K562 (cell line): ENCODE results near the gene MTA2.

Experiments
- JUND ChIP-seq, 2 experiments: IDR thresholded peaks; 2 replicates in 1 of 2; 3 replicates in 1 of 2; pipeline ENCODE4 v1.6.1; 2011; ENCODE audit warnings: borderline replicate concordance in 2 of 2, low read depth in 2 of 2, low read length in 2 of 2, improper control_type of control experiment in 1 of 2, missing biosample characterization in 1 of 2, missing genetic modification characterization in 1 of 2, missing genetic modification reagents in 1 of 2
- MYC ChIP-seq, 2 experiments: fragments of 250-450 bp in 1 of 2; sonication (Bioruptor Pico) in 1 of 2; IDR thresholded peaks; 2 replicates each; pipeline versions ENCODE4 v1.5.1 to v1.6.1; 2012 to 2021; ENCODE audit warnings: low read depth in 2 of 2, borderline replicate concordance in 1 of 2, improper control_type of control experiment in 1 of 2, low read length in 1 of 2, mild to moderate bottlenecking in 1 of 2, moderate library complexity in 1 of 2
- ZBTB17 ChIP-seq: fragments of 450-650 bp; formaldehyde crosslinking; IDR thresholded peaks from 2 replicates; pipeline ENCODE4 v1.4.0; 2020; ENCODE audit warnings: mild to moderate bottlenecking
- ZFP36 ChIP-seq: fragments of 150-350 bp; IDR thresholded peaks from 2 replicates; pipeline ENCODE4 v1.6.1; 2018; ENCODE audit warnings: low read length, low read depth; ENCODE audit not compliant: partially characterized antibody
- TF ChIP-seq, protein P1 (sequence below): fragments of 250-450 bp; sonication (Bioruptor Pico); IDR thresholded peaks from 2 replicates; pipeline ENCODE4 v1.5.1; 2021; ENCODE audit warnings: mild to moderate bottlenecking
- TF ChIP-seq, protein P2 (sequence below): fragments of 250-450 bp; sonication (Bioruptor Pico); IDR thresholded peaks from 2 replicates; pipeline ENCODE4 v1.8.0; 2021; ENCODE audit warnings: moderate library complexity, mild to moderate bottlenecking, inconsistent platforms
- TF ChIP-seq, protein P3 (sequence below): sonication (generic); formaldehyde crosslinking; IDR thresholded peaks from 2 replicates; pipeline ENCODE4 v1.9.0; 2022; ENCODE audit warnings: mild to moderate bottlenecking, missing genetic modification reagents
- TF ChIP-seq, protein P4 (sequence below), 3 experiments: IDR thresholded peaks in 2 of 3; conservative IDR thresholded peaks in 1 of 3; 2 replicates each; pipeline ENCODE4 v1.5.1; 2011 to 2012; ENCODE audit warnings: low read length in 3 of 3, mild to moderate bottlenecking in 3 of 3, control low read depth in 2 of 3, improper control_type of control experiment in 1 of 3, inconsistent platforms in 1 of 3, low read depth in 1 of 3, mixed read lengths in 1 of 3, moderate library complexity in 1 of 3; ENCODE audit not compliant: insufficient read depth in 2 of 3

DNA sequence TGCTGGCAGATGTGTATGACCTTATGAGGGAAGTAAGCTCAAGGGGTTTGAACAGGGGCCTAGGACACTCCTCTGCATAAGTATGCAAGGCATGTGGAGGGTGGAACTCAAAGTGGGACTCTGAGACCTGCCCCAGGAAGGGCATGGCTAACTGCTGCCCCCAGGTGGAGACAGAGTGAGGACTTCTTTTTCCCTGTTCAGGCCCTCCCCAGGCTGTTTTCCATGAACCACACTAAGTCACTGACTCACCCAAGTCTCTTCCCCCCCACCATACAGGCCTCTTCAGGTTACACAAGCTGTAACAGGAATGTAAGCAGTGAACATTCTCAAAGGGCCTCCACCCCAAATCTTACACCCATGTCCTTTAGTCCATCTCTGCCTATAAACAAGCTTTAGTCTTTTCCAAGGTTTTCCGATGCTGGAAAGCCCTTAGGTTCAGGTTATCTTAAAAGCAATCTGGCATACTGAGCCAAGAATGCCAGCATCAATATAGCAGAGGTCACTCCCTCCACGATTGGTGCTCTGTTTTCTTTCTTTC, 41.0 kb downstream of the MTA2 start:
- TF ChIP-seq, protein P1, sequence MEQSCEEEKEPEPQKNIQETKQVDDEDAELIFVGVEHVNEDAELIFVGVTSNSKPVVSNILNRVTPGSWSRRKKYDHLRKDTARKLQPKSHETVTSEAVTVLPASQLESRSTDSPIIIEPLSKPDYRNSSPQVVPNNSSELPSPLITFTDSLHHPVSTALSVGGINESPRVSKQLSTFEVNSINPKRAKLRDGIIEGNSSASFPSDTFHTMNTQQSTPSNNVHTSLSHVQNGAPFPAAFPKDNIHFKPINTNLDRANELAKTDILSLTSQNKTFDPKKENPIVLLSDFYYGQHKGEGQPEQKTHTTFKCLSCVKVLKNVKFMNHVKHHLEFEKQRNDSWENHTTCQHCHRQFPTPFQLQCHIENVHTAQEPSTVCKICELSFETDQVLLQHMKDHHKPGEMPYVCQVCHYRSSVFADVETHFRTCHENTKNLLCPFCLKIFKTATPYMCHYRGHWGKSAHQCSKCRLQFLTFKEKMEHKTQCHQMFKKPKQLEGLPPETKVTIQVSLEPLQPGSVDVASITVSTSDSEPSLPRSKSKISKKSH (CRISPR knock-in tag): no peak
- TF ChIP-seq ZBTB17 (CRISPR knock-in tag) (no peak), ZFP36 (no peak), MYC (IDR thresholded peaks at IDR 0.05; ENCODE audit: low read depth, low read length) (peak; percentile 77; the same call in 1 of the 2 replicates), MYC (CRISPR knock-in tag; IDR thresholded peaks at IDR 0.05; ENCODE audit: borderline replicate concordance, low read depth) (no peak), JUND (IDR thresholded peaks at IDR 0.05; ENCODE audit: borderline replicate concordance, low read depth, low read length) (peak; percentile 89), JUND (tag; IDR thresholded peaks at IDR 0.05; ENCODE audit: borderline replicate concordance, low read depth, low read length) (peak; percentile 88; the same call in 2 of the 3 replicates)
- TF ChIP-seq, protein P2, sequence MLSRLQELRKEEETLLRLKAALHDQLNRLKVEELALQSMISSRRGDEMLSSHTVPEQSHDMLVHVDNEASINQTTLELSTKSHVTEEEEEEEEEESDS: no peak
- TF ChIP-seq, protein P3, sequence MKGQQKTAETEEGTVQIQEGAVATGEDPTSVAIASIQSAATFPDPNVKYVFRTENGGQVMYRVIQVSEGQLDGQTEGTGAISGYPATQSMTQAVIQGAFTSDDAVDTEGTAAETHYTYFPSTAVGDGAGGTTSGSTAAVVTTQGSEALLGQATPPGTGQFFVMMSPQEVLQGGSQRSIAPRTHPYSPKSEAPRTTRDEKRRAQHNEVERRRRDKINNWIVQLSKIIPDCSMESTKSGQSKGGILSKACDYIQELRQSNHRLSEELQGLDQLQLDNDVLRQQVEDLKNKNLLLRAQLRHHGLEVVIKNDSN (CRISPR knock-in tag): no peak
- TF ChIP-seq, protein P4, sequence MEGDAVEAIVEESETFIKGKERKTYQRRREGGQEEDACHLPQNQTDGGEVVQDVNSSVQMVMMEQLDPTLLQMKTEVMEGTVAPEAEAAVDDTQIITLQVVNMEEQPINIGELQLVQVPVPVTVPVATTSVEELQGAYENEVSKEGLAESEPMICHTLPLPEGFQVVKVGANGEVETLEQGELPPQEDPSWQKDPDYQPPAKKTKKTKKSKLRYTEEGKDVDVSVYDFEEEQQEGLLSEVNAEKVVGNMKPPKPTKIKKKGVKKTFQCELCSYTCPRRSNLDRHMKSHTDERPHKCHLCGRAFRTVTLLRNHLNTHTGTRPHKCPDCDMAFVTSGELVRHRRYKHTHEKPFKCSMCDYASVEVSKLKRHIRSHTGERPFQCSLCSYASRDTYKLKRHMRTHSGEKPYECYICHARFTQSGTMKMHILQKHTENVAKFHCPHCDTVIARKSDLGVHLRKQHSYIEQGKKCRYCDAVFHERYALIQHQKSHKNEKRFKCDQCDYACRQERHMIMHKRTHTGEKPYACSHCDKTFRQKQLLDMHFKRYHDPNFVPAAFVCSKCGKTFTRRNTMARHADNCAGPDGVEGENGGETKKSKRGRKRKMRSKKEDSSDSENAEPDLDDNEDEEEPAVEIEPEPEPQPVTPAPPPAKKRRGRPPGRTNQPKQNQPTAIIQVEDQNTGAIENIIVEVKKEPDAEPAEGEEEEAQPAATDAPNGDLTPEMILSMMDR (IDR thresholded peaks at IDR 0.05 in 2 of 3, conservative IDR thresholded peaks at IDR 0.05 in 1 of 3; ENCODE audit: insufficient read depth in 2 of 3, low read depth in 1 of 3, low read length in 3 of 3): peak; percentile 86 to 94 (median 93)
